Kidney (tissue), 14 donors: Measurements from ENCODE around the gene WBP2. TPM values are rescaled to one million over a fixed set of nuclear protein-coding genes. Genes with fewer than 3 reads are reported as not detected.
"Not testable (repeated sequence)": the region's sequence is repeated elsewhere in the genome, so short reads cannot be mapped to it uniquely, and the experiment has no call there.

Experiments used
- DNase-seq, 5 donors: peaks; one replicate each; pipeline ENCODE4 v3.0.0-alpha.2; 2013 to 2020
- FAIRE-seq: peaks from 2 replicates; lab custom pipeline; 2012; peaks lifted over from hg19 to GRCh38; lab: Jason Lieb, UNC
- H3K27ac ChIP-seq, 2 donors: one replicate each; pipeline ENCODE4 v1.7.0; 2013; ENCODE audit warnings: low read depth in 2 of 2, low read length in 2 of 2, inconsistent platforms in 1 of 2
- H3K27me3 ChIP-seq: one replicate; pipeline ENCODE4 v1.7.1; 2013; ENCODE audit warnings: low read length, inconsistent platforms; ENCODE audit not compliant: control insufficient read depth, insufficient read depth
- H3K36me3 ChIP-seq, 3 donors: one replicate each; pipeline versions ENCODE4 v1.7.0 to v1.7.1; 2013; ENCODE audit warnings: low read length in 3 of 3, control low read depth in 1 of 3, inconsistent platforms in 1 of 3; ENCODE audit not compliant: insufficient read depth in 3 of 3, control insufficient read depth in 2 of 3
- H3K4me1 ChIP-seq, 3 donors: one replicate each; pipeline versions ENCODE4 v1.7.0 to v1.7.1; 2013; ENCODE audit warnings: low read length in 3 of 3, inconsistent platforms in 1 of 3, low read depth in 1 of 3; ENCODE audit not compliant: control insufficient read depth in 2 of 3, insufficient read depth in 2 of 3
- H3K4me3 ChIP-seq, 3 donors: one replicate each; pipeline versions ENCODE4 v1.7.0 to v1.8.1; 2013; ENCODE audit warnings: low read length in 3 of 3, control low read depth in 1 of 3, inconsistent platforms in 1 of 3
- H3K9ac ChIP-seq, 3 donors: one replicate each; pipeline versions ENCODE4 v1.7.0 to v1.7.1; 2013; ENCODE audit warnings: low read length in 3 of 3, control low read depth in 1 of 3, inconsistent platforms in 1 of 3
- H3K9me3 ChIP-seq, 3 donors: one replicate each; pipeline versions ENCODE4 v1.7.0 to v1.7.1; 2013; ENCODE audit warnings: low read length in 3 of 3, control low read depth in 1 of 3, inconsistent platforms in 1 of 3; ENCODE audit not compliant: control insufficient read depth in 2 of 3, insufficient read depth in 1 of 3
- intact Hi-C: fragments of 100-400 bp; cut with DNase I; formaldehyde crosslinking; loops from one replicate; pipeline ENCODE4 v1.11.1; 2022
- polyA plus RNA-seq: library from polyadenylated mRNA; stranded (reverse); fragments of 350-450 nt; fragmentation: Illumina TruSeq; extraction: RNeasy Lipid Tissue Mini Kit (QIAGEN cat#74804); gene quantifications from one replicate; pipeline ENCODE4 v1.2.3, GENCODE V29; 2014; ENCODE audit warnings: low read depth, low replicate concordance; ENCODE audit not compliant: insufficient read depth
- total RNA-seq: library from RNA; stranded (reverse); fragmentation: NEBNext Ultra II Directional; extraction: Animal tissue kit (Norgen Biotek cat#: 25700); gene quantifications from one replicate; pipeline ENCODE4 v1.2.1, GENCODE V29; 2021
- TF ChIP-seq, protein P1 (sequence below): IDR thresholded peaks from 3 replicates; pipeline ENCODE4 v1.5.1; 2012; ENCODE audit warnings: mild to moderate bottlenecking, moderate library complexity, borderline replicate concordance; ENCODE audit not compliant: insufficient read depth; ENCODE audit errors: extremely low read depth
- donor health status: control.
- donor health status: control.
- donor health status: control.
- donor health status: control.
- donor health status: control.
- donor health status: DM: yes; HTN: yes; CAD: no.
- donor health status: Normal renal cell carcinoma (clear cell type).

Gene WBP2
- total and polyA plus RNA-seq, 2 donors from 2014 or later: 135 to 151 TPM

DNA sequence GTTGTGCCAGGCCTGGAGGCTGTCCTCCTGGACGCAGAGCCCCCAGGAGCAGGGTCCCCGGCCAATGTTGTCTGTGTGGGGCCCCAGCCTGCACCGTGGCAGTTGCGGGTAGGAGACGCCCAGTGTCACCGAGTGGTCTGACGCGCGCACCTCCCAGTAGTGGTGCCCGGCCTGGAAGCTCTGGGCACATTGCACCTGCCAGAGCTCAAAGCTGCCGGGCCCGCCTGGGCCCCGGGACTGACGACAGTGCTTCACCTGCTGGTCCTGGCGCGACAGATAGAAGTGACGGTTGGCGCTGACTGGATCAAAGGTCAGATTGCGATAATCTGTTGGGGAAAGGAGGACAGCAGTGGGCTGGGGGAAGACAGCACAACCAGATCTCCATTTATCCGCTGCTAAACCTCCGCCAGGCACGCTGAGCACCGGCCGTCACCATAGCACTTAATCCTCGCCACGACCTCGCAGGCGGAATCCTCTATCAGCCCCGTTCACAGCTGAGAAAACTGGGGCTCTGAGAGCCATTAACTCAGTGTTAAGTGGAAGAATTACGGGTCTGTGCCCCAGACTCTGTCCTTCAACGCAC is 36.0 kb upstream of the WBP2 start:
- Histone ChIP-seq H3K27ac (no peak overlapping the region), H3K27me3 (no peaks in the 10 kb centered on the region), H3K36me3 (peaks cover 0 to 4% (median 3%) of the 10 kb centered on the region in 3 donors), H3K4me1 (peaks cover 0 to 20% (median 9%) of the 10 kb centered on the region in 3 donors), H3K9ac (no peak overlapping the region), H3K4me3 (no peak overlapping the region), H3K9me3 (no peaks in the 10 kb centered on the region)
- TF ChIP-seq, protein P1, sequence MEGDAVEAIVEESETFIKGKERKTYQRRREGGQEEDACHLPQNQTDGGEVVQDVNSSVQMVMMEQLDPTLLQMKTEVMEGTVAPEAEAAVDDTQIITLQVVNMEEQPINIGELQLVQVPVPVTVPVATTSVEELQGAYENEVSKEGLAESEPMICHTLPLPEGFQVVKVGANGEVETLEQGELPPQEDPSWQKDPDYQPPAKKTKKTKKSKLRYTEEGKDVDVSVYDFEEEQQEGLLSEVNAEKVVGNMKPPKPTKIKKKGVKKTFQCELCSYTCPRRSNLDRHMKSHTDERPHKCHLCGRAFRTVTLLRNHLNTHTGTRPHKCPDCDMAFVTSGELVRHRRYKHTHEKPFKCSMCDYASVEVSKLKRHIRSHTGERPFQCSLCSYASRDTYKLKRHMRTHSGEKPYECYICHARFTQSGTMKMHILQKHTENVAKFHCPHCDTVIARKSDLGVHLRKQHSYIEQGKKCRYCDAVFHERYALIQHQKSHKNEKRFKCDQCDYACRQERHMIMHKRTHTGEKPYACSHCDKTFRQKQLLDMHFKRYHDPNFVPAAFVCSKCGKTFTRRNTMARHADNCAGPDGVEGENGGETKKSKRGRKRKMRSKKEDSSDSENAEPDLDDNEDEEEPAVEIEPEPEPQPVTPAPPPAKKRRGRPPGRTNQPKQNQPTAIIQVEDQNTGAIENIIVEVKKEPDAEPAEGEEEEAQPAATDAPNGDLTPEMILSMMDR: no peak
- no peak for DNase-seq
- no peak for FAIRE-seq
- intact Hi-C loops: no loop called here

DNA sequence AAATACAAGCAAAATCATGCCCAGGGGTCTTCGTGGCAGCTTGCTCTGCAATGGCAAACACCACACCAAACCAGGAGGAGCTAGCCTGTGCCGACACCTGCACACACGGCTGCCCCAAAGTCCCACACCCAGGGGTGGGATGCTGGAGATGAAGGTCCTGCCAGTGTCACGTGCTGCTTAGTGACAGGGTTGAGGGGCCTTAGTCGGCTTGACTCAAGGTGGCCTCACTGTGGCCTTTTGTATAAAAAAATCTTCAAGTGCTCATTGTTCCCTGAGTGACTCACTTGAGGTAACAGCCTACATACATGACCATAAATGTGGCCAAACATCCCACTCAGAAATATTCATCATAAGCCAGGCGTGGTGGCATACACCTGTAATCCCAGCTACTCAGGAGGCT is 34.3 kb upstream of the WBP2 start:
- no peak overlapping the region for H3K27ac ChIP-seq
- H3K4me1 ChIP-seq: peaks cover 0 to 7% (median 0%) of the 10 kb centered on the region in 3 donors
- no peak overlapping the region for H3K9ac ChIP-seq
- no peaks in the 10 kb centered on the region for H3K27me3 ChIP-seq
- H3K9me3 ChIP-seq: no peaks in the 10 kb centered on the region
- H3K4me3 ChIP-seq: no peak overlapping the region
- DNase-seq: no peak
- TF ChIP-seq, protein P1: no peak
- H3K36me3 ChIP-seq: peaks cover 0 to 4% (median 3%) of the 10 kb centered on the region in 3 donors
- no peak for FAIRE-seq
- intact Hi-C loops: no loop called here

DNA sequence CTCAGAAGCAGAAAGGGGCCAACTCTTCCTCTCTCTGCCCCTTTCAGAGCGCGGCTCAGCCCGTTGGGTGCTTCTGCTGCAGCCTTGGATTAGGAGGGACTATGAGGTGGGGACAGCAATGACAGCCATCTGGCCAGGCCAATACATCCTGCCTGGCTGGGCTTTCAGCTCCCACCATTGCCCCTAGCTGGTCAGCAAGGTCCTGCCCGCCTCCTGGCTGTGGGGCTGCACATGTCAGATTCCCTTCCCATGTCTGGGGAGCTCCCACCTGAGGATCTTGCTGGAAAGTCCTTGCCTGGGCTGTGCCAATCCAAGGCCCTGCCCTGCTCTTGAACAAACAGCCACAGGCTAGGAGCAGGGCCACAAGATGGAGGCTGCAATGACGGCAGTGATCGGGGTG is 33.3 kb upstream of the WBP2 start:
- H3K9me3 ChIP-seq: no peaks in the 10 kb centered on the region
- no peaks in the 10 kb centered on the region for H3K27me3 ChIP-seq
- no peak overlapping the region for H3K4me3 ChIP-seq
- intact Hi-C loops: no loop called here
- no peak overlapping the region for H3K9ac ChIP-seq
- no peak overlapping the region for H3K27ac ChIP-seq
- FAIRE-seq (no peak), DNase-seq (no peak)
- TF ChIP-seq, protein P1: no peak
- H3K36me3 ChIP-seq: peaks cover 0 to 4% (median 3%) of the 10 kb centered on the region in 3 donors
- H3K4me1 ChIP-seq: peaks cover 0 to 3% (median 0%) of the 10 kb centered on the region in 3 donors

DNA sequence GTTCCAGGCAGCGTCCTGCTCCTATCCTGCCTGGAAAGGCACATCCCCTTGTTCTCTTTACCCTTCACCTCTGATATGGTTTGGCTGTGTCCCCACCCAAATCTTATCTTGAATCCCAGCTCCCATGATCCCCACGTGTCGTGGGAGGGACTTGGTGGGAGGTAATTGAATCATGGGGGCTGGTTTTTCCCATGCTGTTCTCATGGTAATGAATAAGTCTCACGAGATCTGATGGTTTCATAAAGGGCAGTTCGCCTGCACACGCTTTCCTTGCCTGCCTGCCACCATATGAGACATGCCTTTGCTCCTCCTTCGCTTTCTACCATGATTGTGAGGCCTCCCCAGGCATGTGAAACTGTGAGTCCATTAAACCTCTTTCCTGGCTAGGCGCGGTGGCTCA is 30.7 kb upstream of the WBP2 start:
- FAIRE-seq, intact Hi-C loops: not testable (repeated sequence)

More for the DNA sequence above, 30.7 kb upstream of the WBP2 start:
- H3K27ac ChIP-seq, H3K27me3 ChIP-seq, H3K9ac ChIP-seq, DNase-seq, H3K4me1 ChIP-seq, H3K9me3 ChIP-seq, H3K4me3 ChIP-seq, H3K36me3 ChIP-seq: not testable (repeated sequence)
